IMR-90 (cell line): ENCODE data around the gene IMP3. TPM values are rescaled to one million over a fixed set of nuclear protein-coding genes. Genes with fewer than 3 reads are reported as not detected.
A peak's percentile ranks its signal among the peaks of the same experiment; 100 is the strongest.

Experiments
- ATAC-seq: fragments of 200-7000 bp; cut with Tn5 transposase; 2 replicates; pipeline ENCODE4 v1.9.1; 2020; ENCODE audit warnings: low read depth, mild to moderate bottlenecking, moderate library complexity
- BruUV-seq: library from RNA; stranded (reverse); fragments of 400-500 nt; replicated peaks from 2 replicates; lab custom pipeline; 2021; lab: Mats Ljungman, UMichigan
- CTCF ChIA-PET: fragments of 300-600 bp; formaldehyde crosslinking; extraction: SDS; loops from one replicate; lab custom pipeline; 2021; ENCODE audit warnings: antibody characterized with exemption; lab: Yijun Ruan, JAX
- POLR2A ChIA-PET: fragments of 300-600 bp; sonication (Branson Sonifier 250); formaldehyde crosslinking; loops from one replicate; lab custom pipeline; 2022; ENCODE audit warnings: antibody characterized with exemption; ENCODE audit not compliant: unreplicated experiment; lab: Charles Lee
- DNase-seq: peaks from one replicate; pipeline ENCODE4 v3.0.0; 2013
- H2AFZ ChIP-seq: replicated peaks from 2 replicates; pipeline ENCODE3; 2013; ENCODE audit warnings: low read length, mild to moderate bottlenecking; ENCODE audit not compliant: poor library complexity
- H2AK5ac ChIP-seq: 2 replicates; pipeline ENCODE4 v1.6.1; 2013; ENCODE audit warnings: low read depth, low read length, inconsistent platforms
- H2AK9ac ChIP-seq: replicated peaks from 2 replicates; pipeline ENCODE3; 2013; ENCODE audit warnings: mild to moderate bottlenecking, low read depth, low read length, moderate library complexity; ENCODE audit not compliant: poor library complexity
- H2BK120ac ChIP-seq: 2 replicates; pipeline ENCODE4 v1.6.1; 2013; ENCODE audit warnings: low read depth, low read length, inconsistent platforms
- H2BK15ac ChIP-seq: 3 replicates; pipeline ENCODE4 v1.6.1; 2013; ENCODE audit warnings: low read depth, low read length, inconsistent platforms
- H2BK20ac ChIP-seq: 2 replicates; pipeline ENCODE4 v1.6.1; 2013; ENCODE audit warnings: low read depth, mild to moderate bottlenecking, inconsistent platforms, low read length, moderate library complexity
- H2BK5ac ChIP-seq: 2 replicates; pipeline ENCODE4 v1.6.1; 2013; ENCODE audit warnings: mild to moderate bottlenecking, low read depth, low read length, inconsistent platforms; ENCODE audit not compliant: poor library complexity, severe bottlenecking
- H3K14ac ChIP-seq: replicated peaks from 2 replicates; pipeline ENCODE4 v1.6.1; 2013; ENCODE audit warnings: low read depth, low read length, inconsistent platforms
- H3K18ac ChIP-seq: 2 replicates; pipeline ENCODE4 v1.6.1; 2013; ENCODE audit warnings: low read depth, low read length, control low read depth
- H3K23ac ChIP-seq: 2 replicates; pipeline ENCODE4 v1.6.1; 2013; ENCODE audit warnings: low read depth, low read length, inconsistent platforms
- H3K27ac ChIP-seq: 2 replicates; pipeline ENCODE4 v1.5.1; 2013; ENCODE audit warnings: mild to moderate bottlenecking, control low read depth, low read length; ENCODE audit not compliant: insufficient read depth
- H3K27me3 ChIP-seq: 2 replicates; pipeline ENCODE4 v1.6.1; 2013; ENCODE audit warnings: low read length; ENCODE audit not compliant: control insufficient read depth, insufficient read depth
- H3K36me3 ChIP-seq: 2 replicates; pipeline ENCODE4 v1.6.1; 2013; ENCODE audit warnings: low read length, mixed read lengths; ENCODE audit not compliant: control insufficient read depth, insufficient read depth
- H3K4ac ChIP-seq: 2 replicates; pipeline ENCODE4 v1.6.1; 2013; ENCODE audit warnings: low read depth, low read length, inconsistent platforms
- H3K4me1 ChIP-seq: 2 replicates; pipeline ENCODE4 v1.6.1; 2013; ENCODE audit warnings: low read length, mixed read lengths; ENCODE audit not compliant: control insufficient read depth, insufficient read depth
- H3K4me2 ChIP-seq: 2 replicates; pipeline ENCODE4 v1.6.1; 2013; ENCODE audit warnings: low read depth, mild to moderate bottlenecking, control low read depth, low read length, moderate library complexity
- H3K4me3 ChIP-seq: 2 replicates; pipeline ENCODE4 v1.5.1; 2013; ENCODE audit warnings: low read depth, mild to moderate bottlenecking, control low read depth, low read length, moderate library complexity; ENCODE audit not compliant: insufficient read depth
- H3K56ac ChIP-seq: 2 replicates; pipeline ENCODE4 v1.6.1; 2013; ENCODE audit warnings: low read length, inconsistent platforms; ENCODE audit not compliant: insufficient read depth; ENCODE audit errors: extremely low read depth
- H3K79me1 ChIP-seq, 2 experiments: 2 replicates each; pipeline ENCODE4 v1.6.1; 2013; ENCODE audit warnings: low read length in 2 of 2, inconsistent platforms in 1 of 2, low read depth in 1 of 2
- H3K9ac ChIP-seq: 2 replicates; pipeline ENCODE4 v1.6.1; 2013; ENCODE audit warnings: low read depth, low read length, control low read depth
- H3K9me1 ChIP-seq: 2 replicates; pipeline ENCODE4 v1.6.1; 2013; ENCODE audit warnings: low read length, inconsistent platforms; ENCODE audit not compliant: insufficient read depth
- H3K9me3 ChIP-seq: 2 replicates; pipeline ENCODE4 v1.6.1; 2013; ENCODE audit warnings: low read length; ENCODE audit not compliant: control insufficient read depth, insufficient read depth
- H4K20me1 ChIP-seq: 2 replicates; pipeline ENCODE4 v1.6.1; 2013; ENCODE audit warnings: low read length, inconsistent platforms; ENCODE audit not compliant: insufficient read depth
- H4K5ac ChIP-seq: 2 replicates; pipeline ENCODE4 v1.6.1; 2013; ENCODE audit warnings: mild to moderate bottlenecking, low read depth, low read length, control low read depth
- H4K8ac ChIP-seq, 2 experiments: 2 replicates each; pipeline ENCODE4 v1.6.1; 2013; ENCODE audit warnings: low read depth in 2 of 2, low read length in 2 of 2, control low read depth in 1 of 2, inconsistent platforms in 1 of 2
- H4K91ac ChIP-seq: 2 replicates; pipeline ENCODE4 v1.6.1; 2013; ENCODE audit warnings: low read depth, low read length, inconsistent platforms; ENCODE audit not compliant: insufficient read depth
- BHLHE40 ChIP-seq: fragments of 150-350 bp; IDR thresholded peaks from 2 replicates; pipeline ENCODE4 v1.6.1; 2016; ENCODE audit warnings: mild to moderate bottlenecking, low read depth, low read length
- CEBPB ChIP-seq: IDR thresholded peaks from 2 replicates; pipeline ENCODE4 v1.6.1; 2012; ENCODE audit warnings: low read depth, low read length, improper control_type of control experiment
- CHD1 ChIP-seq: IDR thresholded peaks from 2 replicates; pipeline ENCODE4 v1.6.1; 2012; ENCODE audit warnings: low read depth, low read length, improper control_type of control experiment
- FOS ChIP-seq: fragments of 150-350 bp; IDR thresholded peaks from 2 replicates; pipeline ENCODE4 v1.6.1; 2016; ENCODE audit warnings: low read depth, low read length
- MAFK ChIP-seq: IDR thresholded peaks from 2 replicates; pipeline ENCODE4 v1.6.1; 2012; ENCODE audit warnings: low read depth, low read length, improper control_type of control experiment
- MAZ ChIP-seq: IDR thresholded peaks from 2 replicates; pipeline ENCODE4 v1.6.1; 2012; ENCODE audit warnings: low read depth, mild to moderate bottlenecking, low read length, improper control_type of control experiment, moderate library complexity, borderline replicate concordance
- MXI1 ChIP-seq: IDR thresholded peaks from 2 replicates; pipeline ENCODE4 v1.6.1; 2012; ENCODE audit warnings: low read depth, mild to moderate bottlenecking, low read length, moderate library complexity, borderline replicate concordance
- NFE2L2 ChIP-seq: fragments of 150-350 bp; IDR thresholded peaks from 2 replicates; pipeline ENCODE4 v1.6.1; 2016; ENCODE audit warnings: low read depth, mild to moderate bottlenecking, low read length
- POLR2A ChIP-seq: IDR thresholded peaks from 2 replicates; pipeline ENCODE4 v1.6.1; 2012; ENCODE audit warnings: mild to moderate bottlenecking, low read depth, low read length
- RAD21 ChIP-seq: IDR thresholded peaks from 2 replicates; pipeline ENCODE4 v1.6.1; 2012; ENCODE audit warnings: low read length, improper control_type of control experiment
- RCOR1 ChIP-seq: IDR thresholded peaks from 2 replicates; pipeline ENCODE4 v1.6.1; 2012; ENCODE audit warnings: mild to moderate bottlenecking, low read length, improper control_type of control experiment; ENCODE audit not compliant: insufficient replicate concordance
- RFX5 ChIP-seq: IDR thresholded peaks from 2 replicates; pipeline ENCODE4 v1.8.0; 2012; ENCODE audit warnings: low read depth, mild to moderate bottlenecking, low read length, moderate library complexity
- SMC3 ChIP-seq: fragments of 150-350 bp; IDR thresholded peaks from 2 replicates; pipeline ENCODE4 v1.6.1; 2016; ENCODE audit warnings: low read depth, mild to moderate bottlenecking, antibody characterized with exemption, low read length, moderate library complexity
- whole genome bisulfite sequencing, 2 experiments: methylation state at CpG; one replicate each; pipeline versions ENCODE4 v1.1.5 to v1.1.7; 2013; ENCODE audit warnings: missing lambda C conversion rate in 2 of 2; ENCODE audit not compliant: insufficient read length in 1 of 2; ENCODE audit errors: extremely low coverage in 2 of 2; 5-methylcytosine and 5-hydroxymethylcytosine counted together
- dilution Hi-C: fragments of 300-500 bp; cut with HindIII; formaldehyde crosslinking; loops from one replicate; pipeline ENCODE4 v1.14.3; 2018; ENCODE audit warnings: low sequenced_read_pairs; ENCODE audit not compliant: unreplicated experiment
- in situ Hi-C: fragments of 300-500 bp; cut with MboI; formaldehyde crosslinking; loops from 3 replicates; pipeline ENCODE4 v1.14.3; 2019; ENCODE audit warnings: low sequenced_read_pairs, inconsistent platforms, mixed read lengths
- intact Hi-C: fragments of 100-400 bp; cut with micrococcal nuclease; formaldehyde crosslinking; loops from 2 replicates; pipeline ENCODE4 v1.10.0; 2022
- polyA plus RNA-seq, 3 experiments: library from polyadenylated mRNA; depleted of rRNA; stranded (reverse); fragments of >200 nt; gene quantifications; 2 replicates each; pipeline ENCODE4 v1.2.3, GENCODE V29; 2012; ENCODE audit warnings: low replicate concordance in 1 of 3
- total RNA-seq: library from RNA; depleted of rRNA; stranded (reverse); fragments of >200 nt; gene quantifications from 2 replicates; pipeline ENCODE4 v1.2.3, GENCODE V29; 2012
- TF ChIP-seq, protein P1 (sequence below): fragments of 150-350 bp; IDR thresholded peaks from 2 replicates; pipeline ENCODE4 v1.6.1; 2016; ENCODE audit warnings: low read depth, mild to moderate bottlenecking, low read length, moderate library complexity, borderline replicate concordance
- TF ChIP-seq, protein P2 (sequence below): conservative IDR thresholded peaks from 2 replicates; pipeline ENCODE4 v1.5.1; 2012; ENCODE audit warnings: mild to moderate bottlenecking, low read depth, low read length, improper control_type of control experiment

The IMP3 gene
- total and polyA plus RNA-seq, 2 of the 4 experiments (the other 2 are of a cell fraction) = 42.1 to 59.3 TPM

DNA sequence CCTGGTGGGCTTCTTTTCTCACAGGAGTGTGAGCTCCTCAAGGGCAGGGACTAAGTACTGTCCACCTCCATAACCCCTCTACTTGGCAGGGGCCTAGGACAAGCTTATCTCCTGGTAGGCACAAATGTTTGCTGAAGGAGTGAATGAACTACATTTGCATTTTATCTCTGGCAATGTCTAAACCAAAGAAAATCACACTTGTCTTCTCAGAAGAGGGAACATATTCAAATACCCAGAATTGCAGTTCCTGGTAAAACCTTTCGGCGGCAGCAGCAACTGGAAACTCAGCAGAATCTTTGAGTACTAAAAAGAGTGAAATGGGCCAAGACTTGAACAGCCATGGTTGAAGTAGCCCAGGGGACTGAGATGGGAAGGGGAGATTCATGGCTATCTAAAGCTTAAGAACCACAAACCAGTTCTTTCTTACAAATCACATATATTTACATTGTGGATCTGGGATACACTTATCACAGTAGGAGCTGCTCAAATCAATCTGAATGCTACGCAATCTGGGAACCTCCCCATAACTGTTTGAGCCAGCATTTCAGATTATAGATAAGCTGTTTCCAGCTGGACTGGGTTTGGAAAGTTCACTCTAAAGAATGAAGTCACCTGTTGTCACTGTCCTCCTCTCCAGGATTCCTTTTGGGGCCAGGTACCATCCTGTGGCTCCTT is 42.2 kb downstream of the IMP3 start:
- DNase-seq = no peak
- intact Hi-C loops = no loop called here
- no peak for TF ChIP-seq CHD1
- no peak for TF ChIP-seq RFX5
- peak; percentile 26; the same call in 1 of the 2 replicates for TF ChIP-seq SMC3
- no peak for TF ChIP-seq POLR2A
- TF ChIP-seq FOS = no peak
- TF ChIP-seq RCOR1 = no peak
- no peak for TF ChIP-seq MXI1
- TF ChIP-seq MAZ = no peak
- no peak for TF ChIP-seq NFE2L2
- TF ChIP-seq MAFK = no peak
- TF ChIP-seq, protein P1, sequence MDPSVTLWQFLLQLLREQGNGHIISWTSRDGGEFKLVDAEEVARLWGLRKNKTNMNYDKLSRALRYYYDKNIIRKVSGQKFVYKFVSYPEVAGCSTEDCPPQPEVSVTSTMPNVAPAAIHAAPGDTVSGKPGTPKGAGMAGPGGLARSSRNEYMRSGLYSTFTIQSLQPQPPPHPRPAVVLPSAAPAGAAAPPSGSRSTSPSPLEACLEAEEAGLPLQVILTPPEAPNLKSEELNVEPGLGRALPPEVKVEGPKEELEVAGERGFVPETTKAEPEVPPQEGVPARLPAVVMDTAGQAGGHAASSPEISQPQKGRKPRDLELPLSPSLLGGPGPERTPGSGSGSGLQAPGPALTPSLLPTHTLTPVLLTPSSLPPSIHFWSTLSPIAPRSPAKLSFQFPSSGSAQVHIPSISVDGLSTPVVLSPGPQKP = no peak
- no peak for TF ChIP-seq CEBPB
- TF ChIP-seq, protein P2, sequence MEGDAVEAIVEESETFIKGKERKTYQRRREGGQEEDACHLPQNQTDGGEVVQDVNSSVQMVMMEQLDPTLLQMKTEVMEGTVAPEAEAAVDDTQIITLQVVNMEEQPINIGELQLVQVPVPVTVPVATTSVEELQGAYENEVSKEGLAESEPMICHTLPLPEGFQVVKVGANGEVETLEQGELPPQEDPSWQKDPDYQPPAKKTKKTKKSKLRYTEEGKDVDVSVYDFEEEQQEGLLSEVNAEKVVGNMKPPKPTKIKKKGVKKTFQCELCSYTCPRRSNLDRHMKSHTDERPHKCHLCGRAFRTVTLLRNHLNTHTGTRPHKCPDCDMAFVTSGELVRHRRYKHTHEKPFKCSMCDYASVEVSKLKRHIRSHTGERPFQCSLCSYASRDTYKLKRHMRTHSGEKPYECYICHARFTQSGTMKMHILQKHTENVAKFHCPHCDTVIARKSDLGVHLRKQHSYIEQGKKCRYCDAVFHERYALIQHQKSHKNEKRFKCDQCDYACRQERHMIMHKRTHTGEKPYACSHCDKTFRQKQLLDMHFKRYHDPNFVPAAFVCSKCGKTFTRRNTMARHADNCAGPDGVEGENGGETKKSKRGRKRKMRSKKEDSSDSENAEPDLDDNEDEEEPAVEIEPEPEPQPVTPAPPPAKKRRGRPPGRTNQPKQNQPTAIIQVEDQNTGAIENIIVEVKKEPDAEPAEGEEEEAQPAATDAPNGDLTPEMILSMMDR = peak; percentile 25; the same call in 1 of the 2 replicates
- TF ChIP-seq BHLHE40 = no peak
- TF ChIP-seq RAD21 = peak; percentile 33

More for the DNA sequence above, 42.2 kb downstream of the IMP3 start:
- in situ Hi-C loops = no loop called here
- no peak overlapping the region for H2BK15ac ChIP-seq
- H3K9me3 ChIP-seq = no peaks in the 10 kb centered on the region
- H3K14ac ChIP-seq = no peak overlapping the region
- no peak for ATAC-seq
- no peaks in the 10 kb centered on the region for H3K27me3 ChIP-seq
- no CpG with 5 or more reads among the region's 3 CpGs for WGBS, 2 experiments
- no peak overlapping the region for H3K9ac ChIP-seq
- dilution Hi-C loops = no loop called here
- no peak overlapping the region for H3K27ac ChIP-seq
- no peak overlapping the region for H2BK120ac ChIP-seq
- POLR2A ChIA-PET = interaction anchor here (0.6 kb wide), 1 partner anchor 14 kb away, joined by 3 read pairs; no protein-coding TSS in a partner anchor
- H3K23ac ChIP-seq = no peak overlapping the region
- H3K9me1 ChIP-seq = peaks cover 7% of the 10 kb centered on the region; the same call in 1 of the 2 replicates
- no peaks in the 10 kb centered on the region for H3K4me1 ChIP-seq
- H3K56ac ChIP-seq = no peak overlapping the region
- CTCF ChIA-PET = interaction anchor here (0.6 to 2.3 kb wide), 2 partner anchors 19 to 96 kb away, joined by 3 to 5 read pairs; partner anchors contain the start of gene PTPN9
- peaks cover 0 to 4% of the 10 kb centered on the region in 2 experiments; a peak in 2 of 4 replicates for H3K79me1 ChIP-seq
- H4K5ac ChIP-seq = no peak overlapping the region
- H2BK5ac ChIP-seq = no peak overlapping the region
- no peak overlapping the region for H3K4ac ChIP-seq
- no peak overlapping the region for H2AK9ac ChIP-seq
- H3K4me3 ChIP-seq = no peak overlapping the region
- no peak overlapping the region for H2BK20ac ChIP-seq
- H2AK5ac ChIP-seq = no peak overlapping the region
- BruUV-seq = no TSS peak
- H4K91ac ChIP-seq = no peak overlapping the region
- H4K8ac ChIP-seq = no peak overlapping the region
- H4K20me1 ChIP-seq = no peaks in the 10 kb centered on the region
- H2AFZ ChIP-seq = no peak overlapping the region
- no peak overlapping the region for H3K4me2 ChIP-seq
- no peak overlapping the region for H3K18ac ChIP-seq
- H3K36me3 ChIP-seq = peaks cover 45% of the 10 kb centered on the region
